PC-9 (cell line): Measurements from ENCODE around the gene KLHL15.

Source experiments
- CTCF ChIP-seq: fragments of 200-600 bp; sonication (generic); conservative IDR thresholded peaks from 2 replicates; pipeline ENCODE4 v1.6.1; 2017; ENCODE audit warnings: mixed run types, antibody characterized with exemption, mild to moderate bottlenecking, moderate library complexity
- EZH2 ChIP-seq: fragments of 200-600 bp; sonication (generic); IDR thresholded peaks from 2 replicates; pipeline ENCODE4 v1.8.0; 2017; ENCODE audit warnings: antibody characterized with exemption, low read depth

GRCh38 chrX:23981711-23982110 lies 45.3 kb downstream of the KLHL15 start:
- TF ChIP-seq CTCF = no peak
- no peak for TF ChIP-seq EZH2
